HG02943 (cell line): ENCODE results near the gene GPR148.

ENCODE experiments used
- ATAC-seq: cut with Tn5 transposase; IDR thresholded peaks from one replicate; pipeline ENCODE4 v1.9.1; 2021; ENCODE audit warnings: mild to moderate bottlenecking, low read depth, moderate library complexity; ENCODE audit not compliant: unreplicated experiment

GPR148 gene

GRCh38 chr2:130766711-130767407 lies 38.0 kb downstream of the GPR148 start:
- ATAC-seq: no peak

- no peak for ATAC-seq
Observed at GRCh38 chr2:130767408-130767775, 38.5 kb downstream of the GPR148 start.

DNA sequence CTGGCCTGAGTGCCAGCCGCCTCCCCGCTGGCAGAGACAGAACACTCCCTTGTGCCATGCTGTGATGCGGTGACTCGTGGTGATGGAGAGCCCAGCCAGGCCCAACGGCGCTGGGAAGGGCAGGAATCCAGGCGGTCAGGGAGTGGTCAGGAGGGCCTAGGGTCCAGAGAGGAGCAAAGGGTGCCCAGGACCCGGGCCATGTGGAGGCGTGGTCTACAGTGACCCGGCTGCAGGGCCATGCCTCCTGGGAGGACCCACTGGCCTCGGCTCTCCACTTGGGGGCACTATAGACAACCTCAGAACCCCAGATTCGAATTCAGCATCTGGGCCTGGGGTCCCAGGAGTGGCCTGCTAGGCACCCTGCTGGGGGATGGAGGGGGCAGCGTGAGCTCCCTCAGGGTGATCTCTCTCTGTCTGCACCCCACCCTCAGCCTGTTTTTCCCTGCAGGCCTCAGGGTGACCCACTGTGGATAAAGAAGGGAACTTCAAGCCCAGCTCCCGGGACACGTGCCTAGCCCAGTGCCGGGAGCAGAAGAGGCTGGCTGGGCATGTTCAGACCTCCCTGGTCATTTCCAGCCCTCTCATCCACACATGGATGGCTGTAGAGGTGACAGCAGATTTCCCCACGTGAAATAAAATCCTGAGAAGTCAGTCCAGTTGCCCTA lies 39.5 kb downstream of the GPR148 start:
- ATAC-seq: no peak

GRCh38 chr2:130769343-130769907 lies 40.6 kb downstream of the GPR148 start:
- no peak for ATAC-seq

DNA sequence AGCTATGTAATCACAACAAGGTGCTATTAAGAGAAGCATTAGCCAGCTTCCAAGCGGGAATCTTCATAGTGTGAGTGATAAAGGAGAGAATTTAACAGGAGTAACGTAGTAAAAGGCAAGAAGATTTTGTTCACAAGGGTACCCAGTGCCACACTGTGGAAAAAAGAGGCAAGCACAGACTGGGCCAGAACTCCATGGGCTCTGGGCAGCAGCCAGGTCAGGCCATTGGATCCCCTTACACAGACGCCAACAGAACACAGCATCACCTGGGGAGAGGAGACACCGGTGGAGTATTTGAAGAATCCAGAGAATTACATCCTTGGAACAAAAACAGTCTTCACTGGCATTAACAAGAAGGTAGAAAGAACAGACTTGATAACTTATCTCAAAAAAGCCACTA lies 47.7 kb downstream of the GPR148 start:
- ATAC-seq: no peak

GRCh38 chr2:130778781-130779180 lies 49.9 kb downstream of the GPR148 start:
- ATAC-seq: no peak
